D341Med (cell line): ENCODE measurements around the gene MTERF4.
A peak's percentile ranks its signal among the peaks of the same experiment; 100 is the strongest.

Experiments
- DNase-seq: peaks from one replicate; pipeline ENCODE4 v3.0.0; 2012; ENCODE audit warnings: low spot score

Gene MTERF4

DNA sequence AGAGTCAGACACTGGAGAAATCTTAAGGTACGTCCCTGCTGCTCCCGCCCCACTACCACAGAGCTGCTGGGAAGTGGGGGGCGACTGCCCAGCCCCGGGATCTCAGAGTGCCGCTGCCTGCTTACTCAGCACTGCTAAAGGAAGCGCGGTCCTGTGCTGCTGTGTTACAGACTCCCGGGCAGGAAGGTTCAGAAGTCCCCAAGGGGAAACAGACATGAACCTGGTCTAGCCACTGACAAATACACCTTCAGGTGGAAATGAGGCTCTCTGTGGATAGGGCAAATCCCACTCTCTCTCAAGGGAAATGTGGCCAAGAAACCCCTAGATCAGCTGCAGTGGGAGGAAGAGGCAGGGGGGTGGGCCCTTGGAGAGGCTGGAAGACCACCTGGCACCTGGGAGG is 13.7 kb downstream of the MTERF4 start:
- DNase-seq, result no peak

DNA sequence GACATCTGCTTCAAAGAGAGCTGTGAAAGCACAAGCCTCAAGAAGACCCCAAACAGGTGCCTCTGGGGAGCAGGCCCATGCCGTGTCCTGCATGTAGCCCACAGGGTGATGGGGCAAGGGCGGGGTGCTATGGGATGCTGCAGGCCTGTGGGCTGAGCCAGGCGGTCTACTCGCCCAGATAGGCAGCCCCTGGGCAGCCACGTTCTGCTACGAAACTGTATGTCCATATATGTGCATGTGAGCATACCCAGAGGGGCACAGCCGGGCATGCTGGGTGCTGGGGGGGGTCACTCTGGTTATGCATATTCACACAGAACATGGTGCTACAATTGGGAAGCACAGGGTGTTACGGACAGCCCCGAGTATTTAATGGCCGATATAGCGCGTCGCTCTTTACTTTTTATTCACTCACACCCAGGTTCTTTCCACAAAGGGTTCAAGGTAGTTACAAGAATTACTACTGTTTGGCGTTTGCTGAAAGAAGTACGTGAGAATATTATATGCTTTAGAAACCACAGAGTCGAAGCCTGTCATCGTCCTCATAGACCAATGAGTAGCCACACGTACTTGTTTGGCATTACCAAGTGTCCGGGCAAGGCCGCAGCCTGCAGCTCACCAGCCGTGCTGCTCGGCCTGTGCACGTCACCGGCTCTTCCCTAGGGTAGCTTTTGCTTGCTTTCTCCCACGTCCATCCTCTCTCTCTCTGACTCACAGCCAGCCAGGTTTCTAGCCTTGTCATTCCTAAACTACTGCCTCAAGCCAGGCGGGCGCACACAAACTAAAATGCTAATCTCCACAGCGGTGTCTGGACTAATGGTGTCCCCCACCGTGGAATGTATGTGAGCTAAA is 14.4 kb downstream of the MTERF4 start:
- no peak for DNase-seq

- DNase-seq, result no peak
Measured at GRCh38 chr2:241084856-241085444, 17.1 kb downstream of the MTERF4 start.

- no peak for DNase-seq
Measured at GRCh38 chr2:241083091-241083415, 19.0 kb downstream of the MTERF4 start.

GRCh38 chr2:241082341-241083090 is 19.6 kb downstream of the MTERF4 start:
- no peak for DNase-seq

GRCh38 chr2:241081643-241082340 is 20.3 kb downstream of the MTERF4 start:
- no peak for DNase-seq

- no peak for DNase-seq
Measured at GRCh38 chr2:241081190-241081642, 20.9 kb downstream of the MTERF4 start.

DNA sequence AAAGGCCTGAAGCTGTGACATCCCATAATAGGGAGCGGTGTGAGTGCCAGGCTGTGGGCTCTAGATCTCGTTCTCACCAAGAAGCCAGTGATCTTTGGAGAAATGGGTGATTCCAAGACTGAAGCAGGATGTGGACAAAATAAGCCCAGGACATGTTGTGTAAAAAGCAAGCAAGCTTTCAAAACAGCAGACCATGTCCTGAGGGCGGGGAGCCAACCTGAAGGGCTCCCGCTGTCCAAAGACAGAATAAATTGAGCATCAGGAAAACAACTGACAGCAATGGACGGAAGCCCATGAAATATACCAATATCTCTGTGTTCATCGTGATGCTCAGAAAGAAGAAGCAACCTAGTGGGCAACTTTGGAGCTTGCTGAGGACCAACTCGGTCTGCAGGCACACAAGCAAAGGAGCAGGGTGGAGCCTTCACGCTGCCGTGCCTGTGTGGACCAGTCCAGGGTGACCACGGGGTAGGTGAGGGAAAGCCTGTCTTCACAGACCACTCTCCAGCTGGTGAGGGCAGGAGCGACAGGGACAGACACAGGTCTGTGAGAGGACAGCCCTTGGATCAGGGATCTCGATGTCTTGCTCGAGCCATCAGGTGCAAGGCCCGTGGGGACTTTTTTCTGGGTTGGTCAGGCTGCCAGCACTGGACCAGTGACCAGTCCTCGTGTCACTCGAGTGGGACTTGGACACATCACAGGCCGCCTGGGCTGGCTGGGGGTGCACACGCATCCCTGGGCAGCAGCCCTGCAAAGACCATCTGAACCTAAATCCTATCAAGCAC is 21.5 kb downstream of the MTERF4 start:
- DNase-seq, result no peak

GRCh38 chr2:241074901-241075540 is 27.1 kb downstream of the MTERF4 start:
- DNase-seq, result no peak

DNA sequence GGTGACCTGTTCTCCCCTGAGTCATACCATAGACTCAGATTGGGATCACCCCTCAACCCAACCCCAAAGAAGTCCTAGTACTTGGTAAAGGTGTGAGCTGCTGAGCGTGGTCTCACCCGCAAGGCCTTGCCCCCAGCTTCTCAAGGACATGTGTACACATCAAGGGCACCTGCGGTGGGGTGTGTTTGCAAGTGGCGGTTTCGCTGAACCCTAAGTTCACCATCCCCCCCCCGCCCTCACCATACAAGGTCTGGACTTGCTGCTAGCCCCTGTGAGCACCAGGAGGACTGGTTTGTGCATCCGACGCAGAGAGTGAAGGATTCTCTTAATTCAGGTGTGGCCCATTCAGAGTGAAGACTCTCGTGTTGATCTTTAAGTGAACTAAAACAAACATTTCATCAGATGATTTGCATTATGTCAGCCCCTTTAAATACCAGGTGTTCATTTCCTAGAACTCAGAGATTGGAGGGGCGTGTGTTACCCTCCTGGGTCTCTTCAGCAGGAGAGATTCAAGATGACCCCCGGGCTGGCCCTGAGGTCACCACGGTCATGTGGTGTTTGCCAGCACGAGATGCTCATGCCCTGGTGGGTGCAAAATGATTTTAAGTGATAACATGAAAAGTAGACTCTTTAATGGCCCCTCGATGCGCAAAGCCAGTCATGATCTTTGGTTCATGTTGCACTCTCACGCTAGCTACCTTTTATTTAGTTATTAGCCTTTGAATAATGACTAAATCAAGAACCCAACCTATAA is 27.8 kb downstream of the MTERF4 start:
- DNase-seq, result no peak

DNA sequence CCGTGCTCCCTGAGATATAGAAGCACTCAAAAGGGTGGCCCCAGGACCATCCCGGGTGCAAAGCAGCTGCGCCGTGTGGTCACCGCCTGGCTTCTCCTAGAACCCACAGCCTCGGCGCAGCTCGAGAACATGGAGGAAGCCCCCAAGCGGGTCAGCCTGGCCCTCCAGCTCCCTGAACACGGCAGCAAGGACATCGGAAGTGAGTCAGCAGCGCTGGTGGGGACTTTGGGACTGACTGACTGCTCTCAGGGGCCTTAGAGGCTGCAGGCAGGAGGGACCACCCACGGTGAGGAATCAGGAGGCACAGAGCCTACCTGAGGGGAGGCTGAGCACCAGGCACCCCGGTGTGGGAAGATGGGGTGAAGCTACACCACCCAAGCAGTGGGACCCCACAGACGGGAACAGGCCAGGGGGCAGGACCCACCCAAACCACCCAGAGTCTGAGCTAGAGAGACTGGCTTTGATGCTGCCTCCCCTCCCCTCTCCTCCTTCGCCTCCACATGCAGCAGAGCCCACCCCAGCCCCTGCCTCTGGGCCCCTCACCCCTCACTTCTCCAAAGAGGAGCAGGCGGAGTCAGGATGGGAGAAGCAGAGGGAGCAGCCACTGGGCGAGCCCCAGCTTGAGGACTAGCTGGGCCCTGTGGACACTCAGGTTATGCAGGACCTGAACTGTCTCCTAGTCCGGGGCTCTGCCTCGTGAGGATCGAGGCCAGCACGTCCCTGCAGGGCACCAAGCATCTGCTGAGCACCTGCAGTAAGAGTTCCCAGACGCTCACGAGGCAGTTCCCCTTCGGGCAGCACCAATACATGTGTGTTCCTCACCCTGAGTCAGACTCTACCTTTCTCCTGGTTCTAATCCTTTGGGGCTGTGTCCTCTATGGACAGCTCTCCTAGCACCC is 28.7 kb downstream of the MTERF4 start:
- no peak for DNase-seq

DNA sequence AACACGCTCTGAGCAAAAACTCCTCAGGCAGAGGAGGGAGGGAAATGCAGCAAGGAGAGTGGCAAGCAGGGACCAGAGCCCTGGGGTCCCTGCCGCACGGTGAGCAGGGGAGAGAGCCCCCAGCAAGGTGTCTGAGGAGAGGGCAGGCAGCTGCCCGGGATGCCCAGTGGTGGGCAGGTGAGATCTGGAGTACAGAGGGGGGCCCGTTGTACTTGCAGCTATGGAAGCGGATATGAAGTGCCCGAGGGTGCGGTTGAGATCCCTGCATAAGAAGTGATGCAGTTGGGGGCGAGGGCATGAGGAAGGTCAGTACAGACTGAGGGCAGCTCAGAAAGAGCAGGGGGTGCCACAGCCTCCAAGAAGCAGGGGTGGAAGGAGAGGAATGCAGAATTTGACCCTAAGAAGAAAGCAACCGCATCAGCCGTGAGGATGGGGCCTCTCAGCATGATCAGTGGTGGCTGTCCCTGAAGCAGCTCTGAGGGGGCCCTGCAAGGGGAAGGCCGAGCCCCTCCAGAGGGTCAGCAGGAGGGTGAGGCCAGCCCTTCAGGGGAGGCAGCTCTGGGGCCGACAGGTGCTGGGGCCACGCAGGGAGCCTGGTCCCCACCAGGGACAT is 29.4 kb downstream of the MTERF4 start:
- DNase-seq, result no peak

GRCh38 chr2:241072151-241072550 is 29.9 kb downstream of the MTERF4 start:
- peak; percentile 28 for DNase-seq

DNA sequence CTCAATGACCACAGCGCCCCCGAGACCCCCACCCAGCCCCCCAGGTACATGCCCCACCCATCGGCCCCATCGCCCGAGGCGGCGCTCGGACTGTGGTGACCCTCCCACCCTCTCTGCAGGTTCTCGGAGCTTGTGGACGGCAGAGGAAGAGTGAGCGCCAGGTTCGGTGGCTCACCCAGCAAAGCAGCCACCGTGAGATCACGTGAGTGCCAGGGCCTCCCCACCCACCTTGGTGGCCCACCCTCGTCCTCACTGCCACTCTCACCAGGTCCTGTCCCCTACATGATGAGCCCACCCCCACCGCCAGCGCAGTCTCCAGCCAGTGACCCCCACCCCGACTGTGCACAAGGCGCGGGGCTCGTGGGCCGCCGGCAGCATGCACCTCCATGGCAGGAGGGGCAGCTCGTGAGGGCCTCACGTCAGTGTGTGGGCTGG is 30.4 kb downstream of the MTERF4 start:
- DNase-seq, result peak; percentile 24

DNA sequence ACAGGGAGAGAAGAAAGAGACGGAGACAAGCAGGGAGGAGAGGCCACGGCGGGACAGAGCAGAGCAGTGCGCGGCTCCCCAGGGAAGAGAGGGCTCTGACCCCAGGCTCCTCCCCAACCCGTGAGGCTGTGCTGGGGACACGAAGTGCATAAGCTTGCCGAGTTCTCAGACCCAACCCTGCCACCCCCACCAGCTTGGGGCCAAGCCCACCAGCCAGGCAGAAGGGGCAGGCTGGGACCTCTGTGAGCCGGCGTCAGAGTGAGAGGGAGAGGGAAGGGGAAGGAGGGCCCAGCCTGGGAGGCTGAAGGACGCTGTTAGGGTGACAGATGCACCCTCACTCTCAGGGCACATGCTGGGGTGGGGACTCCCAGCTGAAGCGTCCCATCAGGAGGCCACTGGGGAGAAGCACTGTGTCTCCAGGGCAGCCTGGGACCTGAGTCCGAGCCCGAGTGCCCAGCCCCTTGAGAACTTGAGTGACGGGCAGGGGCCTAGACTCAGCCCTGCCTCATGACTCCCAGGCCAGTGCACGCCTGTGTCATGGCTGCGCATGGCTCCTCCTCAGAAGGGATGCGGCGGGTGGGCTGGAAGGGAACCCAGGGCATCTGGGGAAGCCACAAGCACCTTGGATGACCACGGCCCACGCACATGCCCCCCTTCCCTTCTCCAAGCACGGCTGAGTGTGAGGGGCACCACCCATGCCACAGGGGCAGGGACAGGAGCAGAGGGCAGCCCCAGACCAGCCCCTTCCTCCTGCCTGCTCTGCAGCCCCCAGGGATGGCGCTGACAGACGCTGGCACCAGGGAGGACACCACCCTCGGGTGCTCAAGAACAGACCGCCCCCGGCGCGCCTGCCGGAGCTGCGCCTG is 31.0 kb downstream of the MTERF4 start:
- peak; percentile 20 for DNase-seq

- no peak for DNase-seq
Measured at GRCh38 chr2:241070361-241070760, 31.7 kb downstream of the MTERF4 start.

DNA sequence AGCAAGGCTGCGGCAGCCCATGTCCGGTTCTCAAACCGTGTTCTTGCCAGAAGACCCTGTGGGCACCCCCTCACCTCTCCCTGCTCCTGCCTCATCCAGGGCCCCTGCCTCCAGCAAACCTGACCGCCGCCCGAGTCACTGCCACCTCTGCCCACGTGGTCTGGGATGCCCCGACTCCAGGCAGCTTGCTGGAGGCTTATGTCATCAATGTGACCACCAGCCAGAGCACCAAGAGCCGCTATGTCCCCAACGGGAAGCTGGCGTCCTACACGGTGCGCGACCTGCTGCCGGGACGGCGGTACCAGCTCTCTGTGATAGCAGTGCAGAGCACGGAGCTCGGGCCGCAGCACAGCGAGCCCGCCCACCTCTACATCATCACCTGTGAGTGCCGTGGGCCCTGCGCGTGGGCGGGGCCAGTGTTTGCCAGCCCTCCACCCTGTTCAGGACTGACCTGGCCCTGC is 32.2 kb downstream of the MTERF4 start:
- peak; percentile 26 for DNase-seq
